NCI-H226 (cell line): ENCODE data around the gene SDK1.
"Not testable (repeated sequence)": the region's sequence is repeated elsewhere in the genome, so short reads cannot be mapped to it uniquely, and the experiment has no call there.

Source experiments
- DNase-seq: peaks from one replicate; pipeline ENCODE4 v3.0.0-alpha.2; 2015

SDK1 gene

GRCh38 chr7:3540456-3541220 lies 239.6 kb downstream of the SDK1 start:
- no peak for DNase-seq

DNA sequence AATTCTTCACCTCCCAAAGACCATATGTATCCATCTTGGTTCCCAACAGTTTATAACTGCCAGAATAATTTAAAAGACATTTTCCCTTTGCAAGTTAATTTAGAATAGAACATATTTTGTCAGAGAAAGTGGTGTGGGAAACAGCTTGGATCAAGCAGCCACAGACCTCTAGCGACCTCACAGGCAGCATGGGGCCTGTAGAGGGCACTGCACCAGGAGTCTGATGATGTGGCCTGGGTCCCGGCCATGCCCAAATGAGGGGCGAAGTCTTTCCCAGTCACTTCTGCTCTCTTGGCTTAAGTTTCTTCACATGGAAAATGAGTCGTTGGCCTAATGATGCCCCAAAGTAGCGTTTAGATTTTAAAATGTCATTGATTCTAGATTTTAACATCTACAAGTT lies 243.2 kb downstream of the SDK1 start:
- no peak for DNase-seq

GRCh38 chr7:3548815-3549214 lies 247.8 kb downstream of the SDK1 start:
- DNase-seq, result no peak

GRCh38 chr7:3549601-3550000 lies 248.5 kb downstream of the SDK1 start:
- DNase-seq, result no peak

DNA sequence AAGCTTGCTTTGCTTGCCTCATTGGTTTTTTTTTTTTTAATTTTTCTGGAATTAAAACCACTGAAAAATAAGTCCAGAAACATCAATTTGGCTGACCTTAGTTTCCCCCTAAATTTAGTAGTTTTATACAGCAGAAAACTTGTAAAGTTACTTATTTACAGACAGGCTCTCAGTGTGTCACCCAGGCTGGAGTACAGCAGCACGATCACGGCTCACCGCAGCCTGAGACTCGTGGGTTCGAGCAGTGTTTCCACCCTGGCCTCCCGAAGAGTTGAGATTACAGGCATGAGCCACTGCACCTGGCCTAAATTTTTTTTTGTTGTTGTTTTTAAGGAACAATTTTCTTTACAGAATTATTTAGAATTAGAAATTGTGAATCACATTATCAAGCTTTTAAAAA lies 250.5 kb downstream of the SDK1 start:
- DNase-seq, result no peak

- DNase-seq, result peak; percentile 54
Observed at GRCh38 chr7:3552499-3552898, 251.4 kb downstream of the SDK1 start.

DNA sequence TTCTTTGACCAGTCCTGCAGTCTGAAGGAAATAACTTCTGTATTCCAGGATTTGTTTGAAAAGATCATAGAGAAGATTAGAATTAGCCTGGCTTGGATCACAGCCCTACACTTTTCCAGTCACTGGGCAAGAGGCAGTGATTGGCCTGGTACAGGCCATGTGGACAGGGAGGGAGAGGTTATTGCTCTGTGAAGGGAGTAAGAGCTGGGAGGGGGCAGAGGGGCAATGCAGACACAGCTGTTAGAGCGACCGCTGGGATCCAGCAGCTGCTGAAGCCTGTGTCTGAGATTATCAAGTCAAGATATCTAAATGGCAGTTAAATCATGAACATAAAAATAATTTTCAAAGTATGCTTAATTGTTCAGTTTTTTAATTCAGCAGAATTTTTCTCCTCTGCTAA lies 257.3 kb downstream of the SDK1 start:
- DNase-seq, result peak; percentile 23

- DNase-seq, result peak; percentile 96
Observed at GRCh38 chr7:3559278-3559677, 258.2 kb downstream of the SDK1 start.

DNA sequence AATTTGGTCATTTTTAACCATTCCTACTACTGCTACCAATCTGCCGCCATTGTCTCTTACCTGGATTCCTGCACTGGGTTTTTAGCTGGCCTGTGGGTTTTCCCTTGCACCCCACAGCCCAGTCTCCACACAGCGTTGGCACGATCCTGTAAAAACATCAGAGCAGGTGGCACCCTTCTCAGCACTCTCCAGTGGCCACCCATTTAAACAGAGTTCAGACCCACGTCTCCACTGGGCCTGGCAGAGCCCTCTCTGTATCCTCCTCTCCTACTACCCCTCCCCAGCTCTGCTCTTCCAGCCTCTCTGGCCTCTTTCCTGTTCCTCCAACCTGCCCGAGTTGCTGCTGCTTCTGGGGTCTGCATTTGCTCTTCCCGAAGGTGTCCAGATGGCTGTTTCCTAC lies 259.4 kb downstream of the SDK1 start:
- DNase-seq, result no peak

- DNase-seq, result no peak
Observed at GRCh38 chr7:3561932-3562331, 260.9 kb downstream of the SDK1 start.

GRCh38 chr7:3564231-3564630 lies 263.2 kb downstream of the SDK1 start:
- DNase-seq, result no peak

GRCh38 chr7:3568516-3568915 lies 267.5 kb downstream of the SDK1 start:
- no peak for DNase-seq

- no peak for DNase-seq
Observed at GRCh38 chr7:3569643-3570042, 268.6 kb downstream of the SDK1 start.

- DNase-seq, result no peak
Observed at GRCh38 chr7:3573151-3573550, 272.1 kb downstream of the SDK1 start.

GRCh38 chr7:3574386-3574785 lies 273.3 kb downstream of the SDK1 start:
- no peak for DNase-seq

DNA sequence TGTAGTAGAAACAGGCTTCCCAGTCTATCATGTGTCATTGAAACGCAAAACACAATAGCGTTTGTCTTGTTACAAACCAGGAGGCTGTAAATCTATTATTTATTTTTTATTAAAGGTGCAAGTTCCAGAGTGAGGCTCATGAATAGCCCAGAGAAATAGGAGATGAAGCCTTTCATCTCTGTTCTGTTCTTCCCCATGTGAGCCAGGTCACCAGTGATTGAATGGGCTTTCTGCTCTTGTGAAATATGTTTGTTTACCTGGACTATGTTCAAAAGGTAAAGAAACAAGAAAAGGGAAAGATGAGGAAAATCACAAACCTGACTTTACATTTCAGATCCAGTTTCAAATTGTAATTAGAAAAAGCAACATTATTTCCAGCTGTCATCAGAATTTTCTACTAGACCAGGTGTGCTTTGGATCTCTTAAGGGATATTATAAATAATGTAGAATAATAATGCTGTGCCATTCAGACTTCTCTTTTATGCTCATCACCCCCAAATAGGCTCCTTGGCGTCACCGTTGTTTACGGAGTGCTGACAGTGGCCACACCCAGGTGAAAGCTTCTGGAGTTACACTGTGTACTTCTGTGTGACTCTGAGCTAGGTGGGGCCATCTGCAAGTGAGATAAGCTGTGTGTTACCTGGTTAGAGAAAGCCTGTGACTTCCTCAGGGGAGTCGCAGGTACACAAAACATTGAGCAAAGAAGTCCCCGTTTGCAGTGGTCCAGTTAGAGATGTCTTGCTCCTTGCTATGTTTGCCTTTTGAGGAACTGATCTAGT lies 274.9 kb downstream of the SDK1 start:
- DNase-seq, result no peak

DNA sequence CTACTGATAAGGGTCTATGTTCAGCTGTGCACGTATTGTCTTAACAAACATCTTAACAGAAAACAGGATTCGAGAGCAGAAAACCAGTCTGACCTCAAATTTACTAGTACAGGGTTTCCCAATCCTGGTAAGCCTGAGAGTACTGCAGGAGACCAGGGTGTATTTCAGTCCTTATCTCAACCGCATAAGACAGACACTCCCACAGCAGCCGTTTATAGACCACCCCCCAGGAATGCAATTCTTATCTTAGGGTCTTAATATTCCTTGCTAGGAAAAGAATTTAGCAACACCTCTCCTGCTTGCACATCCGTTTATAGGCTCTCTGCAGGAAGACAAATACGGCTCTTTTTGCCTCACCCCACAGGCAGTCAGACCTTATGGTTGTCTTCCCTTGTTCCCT lies 277.3 kb downstream of the SDK1 start:
- no peak for DNase-seq

DNA sequence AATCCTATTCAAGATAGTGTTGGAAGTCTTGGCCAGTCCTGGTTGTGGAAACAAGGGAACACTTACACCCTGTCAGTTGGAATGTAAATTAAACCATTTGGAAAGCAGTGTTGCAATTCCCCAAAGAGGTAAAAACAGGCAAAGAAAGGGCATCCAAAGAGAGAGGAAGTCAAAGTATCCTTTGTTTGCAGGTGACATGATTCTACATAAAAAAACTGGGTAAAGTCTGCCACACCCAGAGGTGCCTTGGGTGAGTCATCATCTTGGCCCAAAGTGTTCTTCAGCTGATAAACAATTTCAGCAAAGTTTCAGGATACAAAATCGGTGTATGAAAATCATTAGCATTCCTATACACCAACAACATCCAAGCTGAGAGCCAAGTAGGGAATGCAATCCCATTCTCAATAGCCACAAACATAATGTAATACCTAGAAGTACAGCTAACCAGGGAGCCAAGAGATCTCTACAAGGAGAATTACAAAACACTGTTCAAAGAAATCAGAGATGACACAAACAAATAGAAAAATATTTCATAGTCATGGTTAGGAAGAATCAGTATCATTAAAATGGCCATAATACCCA lies 278.7 kb downstream of the SDK1 start:
- DNase-seq, result peak; percentile 38

DNA sequence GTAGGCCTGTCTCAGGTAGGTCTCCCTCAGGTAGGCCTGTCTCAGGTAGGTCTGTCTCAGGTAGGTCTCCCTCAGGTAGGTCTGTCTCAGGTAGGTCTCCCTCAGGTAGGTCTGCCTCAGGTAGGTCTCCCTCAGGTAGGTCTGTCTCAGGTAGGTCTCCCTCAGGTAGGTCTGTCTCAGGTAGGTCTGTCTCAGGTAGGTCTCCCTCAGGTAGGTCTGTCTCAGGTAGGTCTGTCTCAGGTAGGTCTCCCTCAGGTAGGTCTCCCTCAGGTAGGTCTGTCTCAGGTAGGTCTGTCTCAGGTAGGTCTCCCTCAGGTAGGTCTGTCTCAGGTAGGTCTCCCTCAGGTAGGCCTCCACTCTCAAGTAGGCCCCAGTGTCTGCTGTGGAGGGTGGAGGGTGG lies 281.1 kb downstream of the SDK1 start:
- not testable (repeated sequence) for DNase-seq

- DNase-seq, result no peak
Observed at GRCh38 chr7:3585826-3586225, 284.8 kb downstream of the SDK1 start.

GRCh38 chr7:3588341-3588740 lies 287.3 kb downstream of the SDK1 start:
- no peak for DNase-seq

DNA sequence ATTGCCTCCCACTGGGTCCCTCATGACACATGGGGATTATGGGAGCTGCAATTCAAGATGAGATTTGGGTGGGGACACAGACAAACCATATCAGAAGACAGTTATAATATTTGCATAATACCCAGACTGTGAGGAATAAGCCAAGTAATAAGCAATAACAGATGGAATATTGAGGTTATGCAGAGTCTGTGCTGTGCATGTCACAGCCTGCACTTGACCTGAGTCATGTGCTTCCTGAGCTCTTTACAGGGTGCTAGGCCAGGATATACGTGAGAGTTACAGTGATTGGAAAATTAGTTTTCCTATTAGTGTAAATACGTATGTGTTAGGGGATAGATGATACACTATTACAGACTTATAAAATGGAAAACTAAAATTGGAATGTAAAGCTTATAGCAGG lies 288.7 kb downstream of the SDK1 start:
- DNase-seq, result no peak

DNA sequence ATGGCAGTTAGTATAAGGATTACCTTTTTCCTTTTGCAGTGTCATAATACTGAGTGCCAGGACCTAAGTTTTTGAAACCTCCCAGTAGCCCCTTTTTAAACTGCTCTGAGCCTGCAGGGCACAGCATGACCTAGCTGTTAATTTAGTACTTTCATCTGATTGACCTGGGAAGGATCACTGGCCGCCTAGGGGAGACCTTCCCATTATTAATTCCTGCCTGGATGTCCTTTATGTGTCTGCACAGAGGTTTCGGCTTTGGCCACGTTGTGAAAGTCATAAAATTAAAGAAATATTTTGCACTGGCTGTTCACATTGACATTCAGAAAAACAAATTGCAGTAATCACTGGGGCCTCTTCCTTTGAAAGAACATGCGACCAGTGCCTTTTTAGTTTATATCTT lies 290.2 kb downstream of the SDK1 start:
- no peak for DNase-seq

DNA sequence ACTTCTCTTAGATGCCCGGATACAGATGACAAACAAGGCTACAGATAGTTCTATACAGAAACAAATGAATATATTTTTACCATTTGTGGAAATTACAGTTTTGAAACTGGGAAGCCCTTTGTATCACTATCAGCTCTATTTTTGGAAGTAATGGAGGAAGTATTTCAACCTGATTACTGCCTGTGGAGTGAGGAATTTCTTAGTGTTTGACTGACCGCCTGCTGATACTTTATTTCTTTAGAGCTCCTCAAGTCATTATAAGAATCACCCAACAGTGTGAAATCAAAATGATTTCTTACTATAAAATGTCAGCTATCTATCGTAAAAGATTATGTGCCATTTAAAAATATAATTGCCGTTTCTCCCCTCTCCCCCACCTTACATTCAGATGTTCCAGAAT lies 290.9 kb downstream of the SDK1 start:
- DNase-seq, result no peak
